DLD1 (cell line): ENCODE measurements around the gene RIC8A.
"Not testable (repeated sequence)": the region's sequence is repeated elsewhere in the genome, so short reads cannot be mapped to it uniquely, and the experiment has no call there.

Experiments
- in situ Hi-C: cut with HindIII; loops from 2 replicates; pipeline ENCODE4 v1.10.0; 2017; ENCODE audit warnings: low sequenced_read_pairs

The RIC8A gene

DNA sequence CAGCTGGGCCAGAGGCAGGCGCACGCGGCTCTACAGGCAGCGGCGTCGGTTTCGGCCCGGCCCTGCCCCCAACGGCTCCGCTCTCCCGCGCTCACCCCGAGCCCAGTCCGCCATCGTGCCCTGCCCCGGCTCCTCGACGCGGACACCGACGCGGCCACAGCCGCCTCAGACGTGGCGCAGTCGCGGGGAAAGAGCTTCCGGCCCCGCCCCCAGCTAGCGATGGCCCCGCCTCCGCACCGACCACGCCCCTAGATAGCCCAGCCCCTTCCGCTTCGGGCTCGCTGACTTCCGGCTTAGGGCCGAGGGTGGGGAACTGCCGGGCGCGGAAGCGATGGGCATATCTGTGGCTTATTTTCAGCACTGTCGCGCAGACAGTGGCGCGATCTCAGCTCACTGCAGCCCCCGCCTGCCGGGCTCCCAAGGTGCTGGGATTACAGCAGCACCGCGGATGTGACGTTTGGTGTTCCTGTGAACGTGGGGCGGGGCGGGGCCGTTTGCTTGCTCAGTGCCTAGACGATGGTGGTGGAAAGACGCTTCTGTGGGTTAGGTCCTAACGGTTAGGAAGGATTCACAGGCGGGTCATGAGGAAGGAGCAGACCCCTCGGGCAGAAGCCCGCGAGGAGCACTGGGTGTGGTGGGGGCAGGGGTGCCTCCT is at the start of gene RIC8A, which contains the start of gene BET1L:
TSS of gene RIC8A (plus strand) at position 501 of the 655 bp plus-strand sequence. CDS start 1,147 bp downstream, outside the sequence.
TSS of gene BET1L (minus strand) at position 192 of the 655 bp plus-strand sequence. CDS start at position 114, 78 bp downstream.
- in situ Hi-C loops = no loop called here

DNA sequence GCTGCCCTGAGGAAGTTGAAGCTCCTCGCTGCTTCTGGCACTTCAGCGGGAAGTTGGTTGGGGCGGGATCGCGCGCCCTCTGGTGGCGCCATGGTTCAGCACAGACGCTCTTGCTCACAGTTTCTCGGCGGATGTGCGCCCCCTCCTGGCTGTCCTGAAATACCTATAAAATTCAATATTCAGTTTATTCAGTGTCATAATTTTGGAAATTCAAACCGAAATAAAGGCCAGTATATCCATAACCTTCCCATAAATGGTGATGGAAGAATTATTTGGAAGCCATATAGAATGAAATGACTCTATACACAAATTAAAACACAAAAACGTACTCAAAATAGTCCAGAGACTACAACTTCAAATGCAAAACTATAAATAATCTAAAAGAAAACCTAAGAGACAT is 27.3 kb upstream of the RIC8A start:
- in situ Hi-C loops = not testable (repeated sequence)

DNA sequence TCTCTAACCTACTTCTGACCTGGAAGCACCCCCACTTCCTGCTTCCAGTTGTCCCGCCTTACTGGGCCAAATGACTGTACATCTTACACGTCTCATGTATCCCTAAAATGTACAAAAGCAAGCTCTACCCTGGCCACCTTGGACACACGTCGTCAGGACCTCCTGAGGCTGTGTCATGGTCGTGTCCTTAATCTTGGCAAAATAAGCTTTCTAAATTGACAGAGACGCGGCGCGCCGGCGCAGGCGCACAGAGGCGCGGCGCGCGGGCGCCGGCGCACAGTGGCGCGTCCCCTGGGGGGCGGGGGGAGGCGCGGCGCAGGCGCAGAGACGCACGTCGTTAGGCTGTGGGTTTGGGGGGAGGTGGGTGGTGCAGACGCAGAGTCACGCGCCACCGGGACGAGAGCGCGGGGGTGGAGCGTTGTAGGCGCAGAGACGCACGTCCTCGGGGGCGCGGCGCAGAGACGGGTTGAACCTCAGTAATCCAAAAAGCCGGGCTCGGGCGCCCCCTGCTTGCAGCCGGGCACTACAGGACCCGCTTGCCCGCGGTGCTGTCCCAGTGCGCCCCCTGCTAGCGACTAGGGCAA is 18.2 kb upstream of the RIC8A start:
- in situ Hi-C loops = not testable (repeated sequence)

DNA sequence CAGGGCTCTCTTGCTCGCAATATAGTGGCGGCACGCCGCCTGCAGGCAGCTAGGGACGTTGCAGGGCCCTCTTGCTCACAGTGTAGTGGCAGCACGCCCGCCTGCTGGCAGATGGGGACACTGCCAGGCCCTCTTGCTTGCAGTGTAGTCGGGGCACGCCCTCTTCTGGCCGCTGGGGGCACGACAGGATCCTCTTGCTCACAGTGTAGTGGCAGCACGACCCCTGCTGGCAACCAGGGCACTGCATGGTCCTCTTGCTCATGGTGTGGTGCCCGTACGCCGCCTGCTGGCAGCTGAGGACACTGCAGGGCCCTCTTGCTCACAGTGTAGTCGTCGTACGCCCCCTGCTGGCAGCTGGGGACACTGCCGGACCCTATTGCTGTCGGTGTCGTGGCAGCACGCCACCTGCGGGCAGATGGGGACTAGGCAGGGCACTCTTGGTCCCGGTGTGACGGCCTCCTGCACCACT is 17.6 kb upstream of the RIC8A start:
- in situ Hi-C loops = not testable (repeated sequence)

DNA sequence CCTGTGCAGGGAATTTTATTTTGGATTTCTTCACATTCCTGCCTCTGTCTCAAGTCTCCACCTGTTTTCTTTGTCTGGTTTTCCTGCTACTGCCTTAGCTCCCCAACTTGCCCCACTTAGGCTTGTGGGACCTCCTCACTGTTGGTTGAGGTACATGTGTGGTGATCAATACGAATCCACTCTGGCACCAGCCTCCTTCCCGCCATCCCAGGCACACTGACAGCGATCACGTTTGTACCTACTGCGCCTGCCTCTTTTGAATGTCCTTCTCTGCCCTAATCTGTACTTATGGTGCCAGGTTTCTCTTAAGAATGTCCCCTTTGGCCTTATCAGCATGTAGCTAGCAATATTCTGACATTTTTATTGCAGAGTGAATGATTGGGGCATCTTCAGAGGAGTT is 17.0 kb upstream of the RIC8A start:
- in situ Hi-C loops = not testable (repeated sequence)

DNA sequence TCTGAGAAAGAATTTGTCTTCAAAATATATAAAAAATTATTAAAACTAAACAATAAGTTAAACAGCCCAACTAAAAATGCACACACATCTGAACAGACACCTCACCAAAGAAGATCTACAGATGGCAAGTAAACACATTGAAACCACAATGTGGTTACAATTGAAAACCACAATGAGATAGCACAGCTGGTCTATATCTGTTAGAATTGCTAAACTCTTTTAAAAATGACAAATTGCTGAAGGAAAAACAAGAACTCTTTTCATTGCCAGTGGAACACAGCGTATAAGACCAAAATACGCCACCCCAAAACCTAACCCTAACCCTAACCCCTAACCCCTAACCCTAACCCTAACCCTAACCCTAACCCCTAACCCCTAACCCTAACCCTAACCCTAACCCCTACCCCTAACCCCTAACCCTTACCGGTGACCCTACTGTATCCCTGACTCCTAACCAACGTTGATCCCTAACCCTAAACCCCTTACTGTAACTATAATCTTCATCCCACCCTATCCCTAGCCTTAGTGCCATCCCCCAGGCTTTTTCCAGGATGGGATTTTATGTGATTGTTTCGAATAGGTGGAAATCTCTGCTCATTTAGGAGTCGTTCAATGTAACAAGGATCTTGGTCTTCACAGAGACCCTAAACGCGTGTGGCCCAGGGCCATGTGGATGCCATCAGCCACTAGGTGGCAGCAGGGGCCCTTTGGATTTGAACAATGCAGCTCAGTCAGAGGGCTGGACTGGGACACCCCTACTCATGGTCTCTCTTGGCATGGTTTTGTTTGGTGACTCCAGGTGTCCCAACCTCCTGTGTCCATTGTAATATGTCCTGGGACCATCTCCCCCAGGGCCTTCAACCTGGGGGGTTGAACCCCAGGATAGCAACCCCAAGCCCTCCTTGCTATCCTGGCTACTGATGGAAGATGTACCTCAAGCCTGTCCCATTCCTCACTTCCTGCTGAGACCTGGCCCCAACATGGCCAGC is 15.7 kb upstream of the RIC8A start:
- in situ Hi-C loops = not testable (repeated sequence)

DNA sequence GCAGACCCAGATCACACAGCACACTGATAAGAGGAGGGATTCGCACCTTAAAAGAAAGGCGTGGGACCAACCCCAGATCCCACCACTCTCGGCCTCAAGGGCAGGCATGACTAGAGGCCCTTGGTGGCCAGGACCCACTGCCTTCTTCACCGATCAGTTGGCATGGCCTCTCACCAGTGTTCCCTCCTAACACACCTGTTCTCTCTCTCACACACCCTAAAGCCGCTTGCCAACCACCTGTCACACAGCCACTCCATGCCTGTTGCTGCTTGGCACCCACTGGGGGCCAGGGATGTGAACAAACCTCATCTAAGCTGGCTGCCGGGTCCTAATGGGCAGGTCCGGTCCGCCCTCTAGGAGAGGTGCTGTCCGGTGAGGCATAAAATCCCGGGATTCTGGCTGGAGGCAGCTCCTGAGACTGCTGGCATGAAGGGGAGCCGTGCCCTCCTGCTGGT is 14.8 kb upstream of the RIC8A start, which contains the start of gene SCGB1C1:
TSS of gene SCGB1C1 (plus strand) at position 405 of the 455 bp plus-strand sequence. CDS start at position 427, 22 bp downstream.
- in situ Hi-C loops = not testable (repeated sequence)

DNA sequence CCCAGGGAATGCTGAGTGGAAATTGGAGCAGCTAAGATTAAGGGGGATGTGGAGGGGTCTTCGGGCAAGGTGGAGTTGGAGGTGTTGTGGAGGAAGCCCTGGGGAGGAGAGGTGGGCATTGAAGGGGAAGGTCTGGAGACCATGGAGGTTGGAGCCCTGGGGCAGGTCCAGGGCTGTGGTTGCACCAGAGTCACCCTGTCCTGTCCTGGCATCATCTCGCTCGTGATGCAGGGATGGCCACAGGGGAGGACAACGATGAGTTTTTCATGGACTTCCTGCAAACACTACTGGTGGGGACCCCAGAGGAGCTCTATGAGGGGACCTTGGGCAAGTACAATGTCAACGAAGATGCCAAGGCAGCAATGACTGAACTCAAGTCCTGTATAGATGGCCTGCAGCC is 14.0 kb upstream of the RIC8A start:
- in situ Hi-C loops = not testable (repeated sequence)

DNA sequence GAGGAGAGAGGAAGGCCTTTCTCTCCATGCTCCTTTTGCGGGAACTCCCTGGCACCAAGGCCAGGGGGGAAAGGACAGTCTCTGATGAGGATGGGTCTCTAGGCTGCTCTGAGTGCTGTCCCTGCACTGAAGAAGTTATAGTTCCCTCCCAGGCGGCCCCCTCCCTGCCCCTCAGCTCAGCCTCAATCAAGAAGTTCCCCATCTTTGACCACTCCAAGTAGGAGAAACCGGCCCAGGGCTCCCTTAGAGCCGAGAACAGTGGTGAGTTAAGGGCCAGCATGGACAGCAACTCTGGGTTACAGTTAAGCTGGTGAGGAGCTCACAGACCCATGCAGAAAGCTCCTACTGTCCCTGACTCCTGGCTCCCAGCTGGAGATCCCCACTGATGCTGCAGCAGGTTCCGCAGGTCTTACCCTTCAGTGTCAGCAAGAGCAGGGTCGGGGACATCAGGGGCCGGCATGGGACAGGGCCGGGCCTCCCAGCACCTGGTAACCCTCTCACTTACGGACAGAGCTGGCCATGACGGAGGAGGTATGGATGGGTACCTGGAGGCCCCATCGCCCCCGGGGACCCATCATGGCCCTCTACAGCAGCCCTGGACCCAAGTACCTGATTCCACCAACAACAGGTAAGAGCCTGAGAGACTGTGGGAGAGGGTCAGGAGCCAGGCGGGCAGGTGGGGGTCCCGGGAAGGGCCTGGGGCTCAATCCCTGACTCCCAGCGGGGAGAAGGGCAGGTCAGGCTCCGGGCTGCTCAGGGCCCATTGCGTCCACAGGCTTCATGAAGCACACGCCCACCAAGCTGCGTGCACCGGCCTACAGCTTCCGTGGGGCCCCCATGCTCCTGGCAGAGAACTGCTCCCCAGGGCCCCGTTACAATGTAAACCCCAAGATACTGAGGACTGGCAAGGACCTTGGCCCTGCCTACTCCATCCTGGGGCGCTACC is 10.4 kb upstream of the RIC8A start:
- in situ Hi-C loops = no loop called here

DNA sequence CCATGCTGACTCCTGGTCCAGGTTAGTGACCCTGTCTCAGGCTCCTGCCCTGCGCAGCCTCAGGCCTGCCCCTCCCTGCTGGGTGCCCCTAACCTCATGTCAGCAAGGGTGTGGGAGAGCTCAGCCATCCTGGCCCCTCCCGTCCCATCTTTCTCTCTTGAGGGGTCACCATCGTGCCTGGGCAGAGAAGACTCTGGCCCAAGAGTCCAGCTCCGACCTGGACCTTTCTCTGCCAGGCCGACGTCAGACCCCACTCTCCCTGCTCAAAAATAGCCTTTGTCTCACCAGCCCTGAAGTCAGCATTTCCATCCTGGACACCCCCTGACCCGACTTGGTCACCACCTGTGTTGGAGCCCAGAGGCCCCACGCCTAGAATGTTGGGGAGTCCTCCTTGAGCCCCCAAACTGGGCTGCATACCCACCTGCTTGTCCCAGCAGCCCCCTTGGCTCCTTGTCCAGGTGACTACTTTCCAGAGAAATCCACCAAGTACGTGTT is 9.7 kb upstream of the RIC8A start:
- in situ Hi-C loops = no loop called here

DNA sequence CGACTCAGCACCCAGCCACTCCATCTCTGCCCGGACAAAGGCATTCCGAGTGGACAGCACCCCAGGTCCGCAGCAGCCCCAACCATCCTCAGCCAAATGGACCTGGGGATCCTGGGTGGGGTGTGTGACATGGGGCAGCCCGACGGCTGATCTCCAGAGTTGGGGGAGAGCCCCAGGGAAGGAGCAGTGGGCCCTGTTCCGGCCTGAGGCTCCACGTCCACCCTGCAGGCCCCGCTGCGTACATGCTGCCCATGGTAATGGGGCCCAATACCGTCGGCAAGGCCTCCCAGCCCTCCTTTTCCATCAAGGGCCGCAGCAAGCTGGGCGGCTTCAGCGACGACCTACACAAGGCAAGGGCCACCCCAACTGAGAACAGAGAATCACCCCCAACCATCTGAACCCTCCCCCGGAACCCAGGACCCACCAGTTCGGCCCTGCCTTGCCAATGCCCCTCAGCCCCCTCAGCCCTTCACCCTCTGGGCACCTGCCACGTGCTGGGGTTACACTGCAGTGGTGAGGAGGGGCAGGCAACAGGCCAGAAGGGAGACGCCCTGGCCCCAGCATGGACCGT is 9.2 kb upstream of the RIC8A start:
- in situ Hi-C loops = no loop called here

DNA sequence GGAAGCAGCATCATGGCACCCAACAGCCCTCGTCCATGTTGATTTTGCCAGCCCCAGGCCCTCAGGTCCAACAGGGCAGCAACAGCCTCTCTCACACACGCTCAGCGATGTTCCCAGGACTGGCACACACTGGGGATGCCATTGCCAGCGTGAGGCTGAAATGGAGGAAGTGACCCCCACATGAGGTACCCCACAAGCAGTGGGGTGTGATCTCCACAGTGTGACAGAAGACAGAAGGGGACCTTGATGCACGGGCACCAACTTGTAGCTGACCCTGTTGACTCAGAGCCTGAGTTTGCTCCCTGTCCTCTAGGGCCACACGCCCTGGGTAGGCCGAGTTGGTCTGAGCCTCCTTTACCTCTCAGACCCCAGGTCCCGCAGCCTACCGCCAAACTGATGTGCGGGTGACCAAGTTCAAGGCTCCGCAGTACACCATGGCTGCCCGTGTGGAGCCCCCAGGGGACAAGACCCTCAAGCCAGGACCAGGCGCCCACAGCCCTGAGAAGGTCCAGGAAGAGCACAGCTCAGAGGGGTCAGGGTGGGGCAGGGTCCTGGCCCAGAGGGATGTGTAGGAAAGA is 8.4 kb upstream of the RIC8A start:
- in situ Hi-C loops = no loop called here

DNA sequence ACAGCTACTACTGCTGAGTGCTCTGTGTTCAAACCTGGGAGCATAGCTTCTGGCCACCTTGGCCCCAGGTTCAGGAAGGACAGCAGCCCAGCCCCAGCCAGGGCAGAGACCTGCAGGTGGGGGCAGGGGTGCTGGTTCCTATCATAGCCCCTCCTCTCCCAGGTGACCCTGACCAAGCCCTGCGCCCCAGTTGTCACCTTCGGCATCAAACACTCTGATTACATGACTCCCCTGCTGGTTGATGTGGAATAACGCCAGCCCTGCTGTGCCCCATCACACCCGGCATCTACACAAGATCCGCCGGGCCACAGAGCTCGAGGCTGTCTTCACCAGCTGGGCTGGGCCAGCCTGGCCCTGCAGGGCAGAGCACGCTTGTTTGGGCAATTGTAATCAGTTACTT is 7.7 kb upstream of the RIC8A start:
- in situ Hi-C loops = no loop called here

DNA sequence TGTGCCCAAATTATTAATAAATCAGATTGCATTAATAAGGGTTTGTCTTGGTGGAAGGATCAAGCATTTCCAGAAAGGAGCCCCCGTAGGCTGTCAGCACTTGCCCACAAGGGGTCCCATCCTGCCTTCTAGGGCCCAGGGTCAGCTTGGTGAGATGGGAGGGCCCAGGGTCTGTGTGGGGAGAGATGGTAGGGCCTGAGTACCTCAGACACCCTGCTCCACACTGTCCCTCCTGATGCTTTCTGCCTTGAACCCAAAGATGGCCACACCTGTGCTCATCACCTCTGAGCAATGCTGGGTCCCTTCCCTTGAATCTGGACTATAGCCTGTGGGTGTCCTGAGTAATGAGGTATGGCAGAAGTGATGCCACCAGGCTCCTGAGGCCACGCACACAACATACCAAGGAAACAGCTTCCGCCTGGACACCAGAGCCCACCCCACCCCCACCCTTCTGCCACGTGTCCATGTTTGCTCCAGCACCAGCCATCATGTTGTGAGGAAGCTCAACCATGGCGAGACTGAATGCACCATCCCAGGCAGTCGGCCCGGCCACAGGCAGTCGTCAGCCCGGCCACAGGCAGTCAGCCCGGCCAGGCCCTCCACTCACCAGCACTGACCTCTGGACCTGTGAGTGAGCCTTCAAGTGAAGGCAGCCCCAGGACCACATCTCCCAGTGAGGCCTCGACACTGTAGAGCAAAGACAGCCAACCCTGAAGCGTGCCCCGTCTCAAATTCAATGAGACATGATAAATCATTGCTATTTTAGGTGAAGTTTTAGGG is 7.1 kb upstream of the RIC8A start:
- in situ Hi-C loops = no loop called here

DNA sequence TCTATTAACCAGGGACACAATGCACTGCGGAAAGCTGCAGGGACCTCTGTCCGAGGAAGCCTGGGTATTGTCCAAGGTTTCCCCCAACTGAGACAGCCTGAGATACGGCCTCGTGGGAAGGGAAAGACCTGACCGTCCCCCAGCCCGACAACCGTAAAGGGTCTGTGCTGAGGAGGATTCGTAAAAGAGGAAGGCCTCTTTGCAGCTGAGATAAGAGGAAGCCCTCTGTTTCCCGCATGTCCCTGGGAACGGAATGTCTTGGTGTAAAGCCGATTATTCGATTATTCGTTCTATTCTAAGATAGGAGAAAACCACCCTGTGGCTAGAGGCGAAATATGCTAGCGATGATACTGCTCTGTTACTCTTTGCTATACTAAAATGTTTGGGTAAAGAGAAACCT is 5.5 kb upstream of the RIC8A start:
- in situ Hi-C loops = no loop called here

DNA sequence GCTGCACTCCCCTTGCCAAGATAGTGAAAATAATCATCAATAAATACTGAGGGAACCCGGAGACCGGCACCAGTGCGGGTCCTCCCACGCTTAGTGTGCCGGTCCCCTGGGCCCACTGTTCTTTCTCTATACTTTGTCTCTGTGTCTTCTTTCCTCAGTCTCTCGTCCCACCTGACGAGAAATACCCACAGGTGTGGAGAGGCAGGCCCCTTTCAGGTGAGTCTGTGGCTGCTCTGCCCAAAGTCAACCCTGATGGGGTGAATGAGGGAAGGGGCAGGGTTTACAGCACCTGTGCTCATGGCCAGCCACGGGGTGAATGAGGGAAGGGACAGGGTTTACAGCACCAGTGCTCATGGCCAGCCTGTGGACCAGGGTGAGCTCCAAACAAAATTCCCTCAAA is 5.0 kb upstream of the RIC8A start:
- in situ Hi-C loops = no loop called here

DNA sequence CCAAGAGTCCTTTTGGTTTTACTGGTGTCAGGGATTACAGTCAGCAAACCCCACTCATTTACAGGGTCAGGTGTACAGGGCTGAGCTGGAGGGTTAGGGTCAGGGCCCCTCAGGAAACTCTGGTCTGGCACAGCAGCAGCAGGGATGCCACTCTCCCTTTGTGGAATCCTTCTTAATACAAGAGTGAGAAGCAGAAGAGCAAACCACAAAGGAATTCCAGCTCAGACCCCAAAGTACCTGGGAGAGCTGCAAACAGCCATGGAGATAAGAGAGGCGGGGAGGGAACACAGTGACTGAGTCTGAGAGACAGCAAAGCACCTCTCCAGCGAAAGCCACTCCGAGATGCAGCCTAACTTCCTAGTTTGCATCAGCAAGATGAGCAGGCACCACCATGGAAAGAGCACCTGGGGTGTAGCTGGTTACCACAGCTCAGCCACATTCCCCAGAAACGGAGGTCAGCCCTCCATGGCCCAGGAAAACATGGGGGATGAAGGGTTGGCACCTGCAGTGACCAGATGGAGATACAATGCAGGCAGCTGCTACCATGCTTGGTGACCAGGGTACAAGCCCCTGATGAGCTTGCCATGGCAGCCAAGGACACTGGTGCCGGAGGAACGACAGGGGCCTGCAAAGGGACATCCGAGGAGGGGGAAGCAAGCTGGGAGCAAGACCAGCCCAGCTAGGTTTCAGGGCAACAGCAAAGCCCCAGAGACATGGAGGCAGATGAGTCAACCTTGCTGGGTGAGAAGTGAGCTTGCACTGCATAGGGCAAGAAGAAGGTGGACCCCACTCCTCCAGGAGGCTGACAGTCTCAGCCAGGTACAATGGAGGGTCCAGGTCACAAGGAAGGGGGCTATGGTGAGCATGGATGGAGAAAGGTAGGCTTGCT is 4.2 kb upstream of the RIC8A start:
- in situ Hi-C loops = no loop called here
